OCI-LY1 (cell line): ENCODE results near the gene ACER3.

Source experiments
- H2AFZ ChIP-seq: fragments of 200-600 bp; sonication (generic), shearing (Covaris generic); 2 replicates; pipeline ENCODE4 v1.6.0; 2014; ENCODE audit warnings: antibody characterized with exemption, mild to moderate bottlenecking, low read length
- H3F3A ChIP-seq: fragments of 200-600 bp; sonication (generic), shearing (Covaris generic); 2 replicates; pipeline ENCODE4 v1.6.0; 2014; ENCODE audit warnings: mild to moderate bottlenecking, antibody characterized with exemption, low read length, moderate library complexity; ENCODE audit not compliant: insufficient read depth
- H3K27ac ChIP-seq: fragments of 200-600 bp; sonication (generic); 2 replicates; pipeline ENCODE4 v1.5.1; 2014; ENCODE audit warnings: low read length, mixed run types, mild to moderate bottlenecking, low read depth; ENCODE audit not compliant: poor library complexity, severe bottlenecking
- H3K27me3 ChIP-seq: fragments of 200-600 bp; sonication (generic); 2 replicates; pipeline ENCODE4 v1.6.0; 2014; ENCODE audit warnings: antibody characterized with exemption, mild to moderate bottlenecking, low read length, moderate library complexity; ENCODE audit not compliant: insufficient read depth
- H3K36me3 ChIP-seq: fragments of 200-600 bp; sonication (generic); 2 replicates; pipeline ENCODE4 v1.6.1; 2014; ENCODE audit warnings: mild to moderate bottlenecking, antibody characterized with exemption, low read length, moderate library complexity, mixed read lengths; ENCODE audit not compliant: insufficient read depth
- H3K4me1 ChIP-seq: fragments of 200-600 bp; sonication (generic); 2 replicates; pipeline ENCODE4 v1.5.1; 2014; ENCODE audit warnings: mild to moderate bottlenecking, low read length, moderate library complexity; ENCODE audit not compliant: insufficient read depth, severe bottlenecking
- H3K4me2 ChIP-seq: fragments of 200-600 bp; sonication (generic), shearing (Covaris generic); 2 replicates; pipeline ENCODE4 v1.6.1; 2014; ENCODE audit warnings: low read length
- H3K4me3 ChIP-seq: fragments of 200-600 bp; sonication (generic); 2 replicates; pipeline ENCODE4 v1.5.1; 2014; ENCODE audit warnings: low read length, low read depth, mild to moderate bottlenecking, mixed read lengths; ENCODE audit not compliant: poor library complexity, severe bottlenecking
- H3K79me2 ChIP-seq: fragments of 200-600 bp; shearing (Covaris generic); 2 replicates; pipeline ENCODE4 v1.6.1; 2016; ENCODE audit warnings: mixed run types, low read length, mixed read lengths; ENCODE audit not compliant: insufficient read depth
- H3K9ac ChIP-seq: fragments of 200-600 bp; sonication (generic), shearing (Covaris generic); 2 replicates; pipeline ENCODE4 v1.6.1; 2014; ENCODE audit warnings: mild to moderate bottlenecking, low read length, mixed read lengths
- H3K9me2 ChIP-seq: fragments of 200-600 bp; sonication (generic), shearing (Covaris generic); 2 replicates; pipeline ENCODE4 v1.6.1; 2014; ENCODE audit warnings: low read depth, mild to moderate bottlenecking, low read length, mixed read lengths
- H3K9me3 ChIP-seq: fragments of 200-600 bp; shearing (Covaris generic); 2 replicates; pipeline ENCODE4 v1.6.1; 2014; ENCODE audit warnings: low read length, mixed read lengths
- H4K20me1 ChIP-seq: fragments of 200-600 bp; sonication (generic), shearing (Covaris generic); 2 replicates; pipeline ENCODE4 v1.6.0; 2016; ENCODE audit warnings: mild to moderate bottlenecking, low read length; ENCODE audit not compliant: insufficient read depth
- EZH2 ChIP-seq: fragments of 200-600 bp; sonication (generic), shearing (Covaris generic); IDR thresholded peaks from 2 replicates; pipeline ENCODE4 v1.8.0; 2017; ENCODE audit warnings: borderline replicate concordance, mixed run types, mild to moderate bottlenecking, antibody characterized with exemption, low read length, moderate library complexity, mixed read lengths
- TF ChIP-seq, protein P1 (sequence below): fragments of 200-600 bp; sonication (generic), shearing (Covaris generic); IDR thresholded peaks from 2 replicates; pipeline ENCODE4 v1.5.1; 2017; ENCODE audit warnings: mild to moderate bottlenecking, antibody characterized with exemption, low read length, moderate library complexity, mixed read lengths

The ACER3 gene

DNA sequence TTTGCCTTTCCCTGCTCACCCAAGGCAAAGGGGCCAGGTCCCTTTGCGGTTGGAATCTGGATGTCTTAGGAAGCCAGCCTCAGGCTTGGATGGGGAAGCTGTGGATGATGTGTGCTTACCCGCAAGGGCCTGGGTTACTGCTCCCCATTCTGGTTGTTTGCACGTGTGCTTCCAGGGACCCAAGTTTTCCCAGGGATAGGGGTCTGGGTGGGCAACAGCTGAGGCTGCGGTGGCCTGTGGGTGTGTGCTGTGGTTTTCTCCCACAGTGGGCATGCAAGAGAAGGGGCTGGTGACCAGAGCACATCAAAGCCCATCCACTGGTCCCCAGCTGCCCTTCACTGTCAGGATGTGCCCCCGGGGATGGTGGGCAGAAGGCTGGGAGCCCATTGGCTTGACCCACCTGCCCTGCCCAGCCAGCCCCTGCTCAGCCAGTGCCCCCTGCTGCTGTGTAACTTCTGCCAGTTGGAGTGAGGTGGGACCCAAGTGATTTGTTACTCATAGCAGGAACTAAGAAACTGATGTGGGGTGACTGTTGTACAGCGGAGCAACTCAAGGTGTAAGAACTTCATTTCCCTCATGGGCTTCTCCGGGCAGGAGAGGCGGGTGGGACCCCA lies 209.4 kb downstream of the ACER3 start:
- no peaks in the 10 kb centered on the region for H3K27me3 ChIP-seq

DNA sequence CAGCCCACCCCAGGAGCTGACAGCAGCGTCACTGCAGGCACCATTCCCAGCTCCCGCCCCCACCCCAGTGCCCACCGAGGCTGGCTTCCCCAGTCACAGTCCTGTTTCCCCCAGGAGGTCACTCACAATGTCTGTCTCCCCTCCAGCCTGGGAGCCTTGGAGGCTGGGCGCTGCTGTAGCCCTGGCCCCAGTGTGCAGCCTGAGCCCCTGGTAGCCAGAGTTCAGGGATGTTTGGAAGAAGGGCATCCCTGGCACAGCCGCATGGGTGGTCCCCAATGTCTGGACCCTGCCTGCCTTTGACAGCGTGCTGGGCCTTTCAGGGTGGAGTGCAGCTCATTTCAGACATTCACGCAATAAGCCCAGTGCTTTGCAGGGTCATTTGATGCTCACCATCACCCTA lies 210.4 kb downstream of the ACER3 start:
- H3F3A ChIP-seq, result no peaks in the 10 kb centered on the region
- peaks cover 4% of the 10 kb centered on the region for H3K4me1 ChIP-seq
- H2AFZ ChIP-seq, result no peak overlapping the region
- no peaks in the 10 kb centered on the region for H3K79me2 ChIP-seq
- no peak overlapping the region for H3K27ac ChIP-seq
- H3K36me3 ChIP-seq, result no peaks in the 10 kb centered on the region
- H3K4me2 ChIP-seq, result no peak overlapping the region
- TF ChIP-seq EZH2, result no peak
- TF ChIP-seq, protein P1, sequence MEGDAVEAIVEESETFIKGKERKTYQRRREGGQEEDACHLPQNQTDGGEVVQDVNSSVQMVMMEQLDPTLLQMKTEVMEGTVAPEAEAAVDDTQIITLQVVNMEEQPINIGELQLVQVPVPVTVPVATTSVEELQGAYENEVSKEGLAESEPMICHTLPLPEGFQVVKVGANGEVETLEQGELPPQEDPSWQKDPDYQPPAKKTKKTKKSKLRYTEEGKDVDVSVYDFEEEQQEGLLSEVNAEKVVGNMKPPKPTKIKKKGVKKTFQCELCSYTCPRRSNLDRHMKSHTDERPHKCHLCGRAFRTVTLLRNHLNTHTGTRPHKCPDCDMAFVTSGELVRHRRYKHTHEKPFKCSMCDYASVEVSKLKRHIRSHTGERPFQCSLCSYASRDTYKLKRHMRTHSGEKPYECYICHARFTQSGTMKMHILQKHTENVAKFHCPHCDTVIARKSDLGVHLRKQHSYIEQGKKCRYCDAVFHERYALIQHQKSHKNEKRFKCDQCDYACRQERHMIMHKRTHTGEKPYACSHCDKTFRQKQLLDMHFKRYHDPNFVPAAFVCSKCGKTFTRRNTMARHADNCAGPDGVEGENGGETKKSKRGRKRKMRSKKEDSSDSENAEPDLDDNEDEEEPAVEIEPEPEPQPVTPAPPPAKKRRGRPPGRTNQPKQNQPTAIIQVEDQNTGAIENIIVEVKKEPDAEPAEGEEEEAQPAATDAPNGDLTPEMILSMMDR, result no peak
- H3K9me2 ChIP-seq, result no peaks in the 10 kb centered on the region
- H3K27me3 ChIP-seq, result no peaks in the 10 kb centered on the region
- H3K9ac ChIP-seq, result no peak overlapping the region
- H3K9me3 ChIP-seq, result no peaks in the 10 kb centered on the region
- H4K20me1 ChIP-seq, result no peaks in the 10 kb centered on the region
- no peak overlapping the region for H3K4me3 ChIP-seq

More for the DNA sequence above, 209.4 kb downstream of the ACER3 start:
- Histone ChIP-seq H3K4me1 (peaks cover 7% of the 10 kb centered on the region), H4K20me1 (no peaks in the 10 kb centered on the region), H3K79me2 (no peaks in the 10 kb centered on the region), H3K4me2 (no peak overlapping the region), H3K9me3 (no peaks in the 10 kb centered on the region), H3F3A (no peaks in the 10 kb centered on the region), H3K9me2 (no peaks in the 10 kb centered on the region), H3K27ac (no peak overlapping the region), H2AFZ (no peak overlapping the region), H3K36me3 (no peaks in the 10 kb centered on the region), H3K9ac (no peak overlapping the region), H3K4me3 (no peak overlapping the region)
- TF ChIP-seq, protein P1, result no peak
- no peak for TF ChIP-seq EZH2

DNA sequence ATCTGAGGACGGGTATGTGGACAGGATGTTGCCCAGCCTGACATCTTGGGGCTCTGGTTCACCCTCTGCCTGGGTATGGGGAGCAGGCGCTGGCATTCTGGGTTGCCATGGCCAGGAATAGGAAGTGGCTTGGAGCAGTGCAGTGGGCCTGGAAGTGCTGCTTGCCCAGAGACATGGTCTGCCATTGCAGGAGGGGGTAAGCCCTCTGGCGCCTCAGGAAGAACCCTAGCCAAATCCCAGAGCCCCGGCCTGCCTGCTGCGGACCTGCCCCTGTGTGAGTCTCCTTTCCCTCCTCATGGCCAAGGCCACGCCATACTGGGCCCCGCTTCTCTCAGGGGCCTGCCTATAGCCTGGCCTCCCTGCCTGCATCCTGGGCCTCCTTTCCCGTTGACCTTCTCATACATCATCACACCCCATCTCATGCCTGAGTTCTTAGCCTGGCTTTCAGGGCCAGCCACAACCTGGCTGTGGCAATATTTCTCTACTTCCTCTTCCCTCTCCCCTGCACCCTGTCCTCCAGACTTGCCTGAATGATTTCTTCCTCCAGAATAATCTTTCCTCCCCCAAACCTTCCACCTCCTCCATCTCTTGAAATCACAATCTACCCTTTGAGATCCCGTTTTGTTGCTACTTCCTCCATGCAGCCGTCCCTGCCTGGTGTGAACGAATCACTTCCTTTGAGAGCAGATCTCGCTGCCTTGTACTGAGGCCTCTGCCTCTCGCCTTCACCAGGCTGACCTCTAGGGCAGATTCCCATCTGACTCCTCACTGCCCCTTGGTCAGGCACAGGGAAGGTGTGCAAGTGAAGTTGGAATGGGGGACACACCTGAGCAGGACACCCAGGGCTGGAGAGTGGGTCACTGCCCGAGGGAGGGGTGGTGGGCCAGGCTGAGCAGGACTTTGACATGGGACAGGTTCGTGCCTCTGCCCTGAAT lies 211.2 kb downstream of the ACER3 start:
- Histone ChIP-seq H3K27ac (no peak overlapping the region), H3K9me2 (no peaks in the 10 kb centered on the region), H3K36me3 (no peaks in the 10 kb centered on the region), H3K4me3 (no peak overlapping the region), H3K4me2 (no peak overlapping the region), H3K4me1 (no peaks in the 10 kb centered on the region), H4K20me1 (no peaks in the 10 kb centered on the region), H3K27me3 (no peaks in the 10 kb centered on the region), H2AFZ (no peak overlapping the region), H3K9me3 (no peaks in the 10 kb centered on the region), H3K79me2 (no peaks in the 10 kb centered on the region), H3F3A (no peaks in the 10 kb centered on the region), H3K9ac (no peak overlapping the region)
- no peak for TF ChIP-seq EZH2
- TF ChIP-seq, protein P1, result no peak
